Endothelial cell of umbilical vein (primary cell): ENCODE data around the gene ABTB2.

Source experiments
- EZH2 ChIP-seq: IDR thresholded peaks from 2 replicates; pipeline ENCODE4 v1.6.1; 2012; ENCODE audit warnings: borderline replicate concordance, low read depth, mild to moderate bottlenecking, moderate library complexity, low read length, inconsistent platforms; ENCODE audit not compliant: severe bottlenecking
- FOS ChIP-seq: IDR thresholded peaks from 2 replicates; pipeline ENCODE4 v1.6.1; 2011; ENCODE audit warnings: mild to moderate bottlenecking, low read length, moderate library complexity, borderline replicate concordance; ENCODE audit not compliant: insufficient read depth
- GATA2 ChIP-seq: IDR thresholded peaks from 2 replicates; pipeline ENCODE4 v1.7.0; 2011; ENCODE audit warnings: low read depth, mild to moderate bottlenecking, moderate library complexity, mixed read lengths, low read length; ENCODE audit not compliant: insufficient read length, insufficient read depth
- JUN ChIP-seq: IDR thresholded peaks from 2 replicates; pipeline ENCODE4 v1.6.1; 2011; ENCODE audit warnings: borderline replicate concordance, low read depth; ENCODE audit not compliant: insufficient read length, insufficient read depth
- POLR2A ChIP-seq: IDR thresholded peaks from 2 replicates; pipeline ENCODE4 v1.6.1; 2012; ENCODE audit warnings: low read depth, mild to moderate bottlenecking, control low read depth, low read length
- POLR2AphosphoS5 ChIP-seq: IDR thresholded peaks from 2 replicates; pipeline ENCODE4 v1.6.1; 2012; ENCODE audit warnings: low read depth, mild to moderate bottlenecking, control low read depth, low read length, moderate library complexity; ENCODE audit not compliant: insufficient read depth
- TF ChIP-seq, protein P1 (sequence below), 2 donors: IDR thresholded peaks; 1 replicate in 1 of 2; 2 replicates in 1 of 2; pipeline ENCODE4 v1.5.1; 2011; ENCODE audit warnings: low read length in 2 of 2, mild to moderate bottlenecking in 2 of 2, moderate library complexity in 2 of 2, control low read depth in 1 of 2, inconsistent platforms in 1 of 2, low read depth in 1 of 2; ENCODE audit not compliant: insufficient read depth in 1 of 2; ENCODE audit errors: extremely low read depth in 1 of 2

DNA sequence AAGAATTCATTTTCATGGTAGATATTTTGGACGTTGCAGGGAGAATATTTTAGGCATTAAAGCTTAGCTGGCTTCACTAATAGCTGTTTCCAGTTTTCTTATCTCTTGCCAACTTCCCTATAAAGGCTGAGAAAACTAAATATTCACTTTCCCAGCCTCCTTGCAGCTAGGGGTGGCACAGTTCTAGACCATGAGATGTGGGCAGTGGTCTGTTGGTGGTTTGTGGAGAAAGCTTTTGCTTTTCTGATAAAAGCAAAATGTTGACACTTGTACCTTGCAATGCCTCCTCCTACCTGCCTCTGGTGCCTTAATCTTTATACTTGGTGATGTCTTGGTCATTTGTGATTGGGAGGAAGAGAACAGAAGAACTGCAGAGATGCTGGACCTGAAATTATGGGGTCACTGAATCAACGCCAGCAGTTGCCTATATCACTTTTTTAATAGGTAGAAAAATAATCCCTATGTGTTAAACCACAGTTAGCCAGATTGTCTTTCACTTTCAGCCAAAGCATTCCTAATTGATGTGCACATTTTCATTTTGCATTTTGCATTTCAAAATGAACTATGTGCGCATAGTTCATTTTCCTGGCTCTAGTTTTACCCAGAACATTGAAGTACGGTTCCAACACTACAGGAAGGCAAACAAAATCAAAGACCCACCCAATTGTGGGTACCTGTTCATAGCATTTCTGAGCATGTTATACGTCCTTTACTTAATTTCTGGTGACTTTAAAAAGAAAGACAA, 24.9 kb upstream of the ABTB2 start:
- TF ChIP-seq, protein P1, sequence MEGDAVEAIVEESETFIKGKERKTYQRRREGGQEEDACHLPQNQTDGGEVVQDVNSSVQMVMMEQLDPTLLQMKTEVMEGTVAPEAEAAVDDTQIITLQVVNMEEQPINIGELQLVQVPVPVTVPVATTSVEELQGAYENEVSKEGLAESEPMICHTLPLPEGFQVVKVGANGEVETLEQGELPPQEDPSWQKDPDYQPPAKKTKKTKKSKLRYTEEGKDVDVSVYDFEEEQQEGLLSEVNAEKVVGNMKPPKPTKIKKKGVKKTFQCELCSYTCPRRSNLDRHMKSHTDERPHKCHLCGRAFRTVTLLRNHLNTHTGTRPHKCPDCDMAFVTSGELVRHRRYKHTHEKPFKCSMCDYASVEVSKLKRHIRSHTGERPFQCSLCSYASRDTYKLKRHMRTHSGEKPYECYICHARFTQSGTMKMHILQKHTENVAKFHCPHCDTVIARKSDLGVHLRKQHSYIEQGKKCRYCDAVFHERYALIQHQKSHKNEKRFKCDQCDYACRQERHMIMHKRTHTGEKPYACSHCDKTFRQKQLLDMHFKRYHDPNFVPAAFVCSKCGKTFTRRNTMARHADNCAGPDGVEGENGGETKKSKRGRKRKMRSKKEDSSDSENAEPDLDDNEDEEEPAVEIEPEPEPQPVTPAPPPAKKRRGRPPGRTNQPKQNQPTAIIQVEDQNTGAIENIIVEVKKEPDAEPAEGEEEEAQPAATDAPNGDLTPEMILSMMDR (IDR thresholded peaks at IDR 0.05; ENCODE audit: extremely low read depth in 1 of 2, insufficient read depth in 1 of 2, low read depth in 1 of 2, low read length in 2 of 2), result no peak
- no peak for TF ChIP-seq EZH2
- no peak for TF ChIP-seq POLR2A
- TF ChIP-seq POLR2AphosphoS5, result no peak
- TF ChIP-seq JUN, result no peak
- no peak for TF ChIP-seq FOS
- TF ChIP-seq GATA2, result no peak
